SK-N-MC (cell line): Measurements from ENCODE around the gene CGB5.
"Not testable (repeated sequence)": the region's sequence is repeated elsewhere in the genome, so short reads cannot be mapped to it uniquely, and the experiment has no call there.

Experiments used
- DNase-seq: peaks from one replicate; pipeline ENCODE4 v3.0.0-alpha.2; 2011; ENCODE audit warnings: low read depth, low spot score
- H3K27ac ChIP-seq: fragments of 200-600 bp; sonication (generic); 2 replicates; pipeline ENCODE4 v1.5.1; 2016; ENCODE audit warnings: mixed run types
- H3K36me3 ChIP-seq: fragments of 200-600 bp; sonication (generic); 2 replicates; pipeline ENCODE4 v1.6.1; 2017; ENCODE audit warnings: antibody characterized with exemption, low read length, mixed read lengths; ENCODE audit not compliant: insufficient read depth
- H3K4me3 ChIP-seq: fragments of 200-600 bp; sonication (generic); 2 replicates; pipeline ENCODE4 v1.5.1; 2016
- H3K9ac ChIP-seq: fragments of 200-600 bp; sonication (generic); 2 replicates; pipeline ENCODE4 v1.8.0; 2017; ENCODE audit warnings: mixed run types, mixed read lengths; ENCODE audit not compliant: insufficient read length
- H3K9me3 ChIP-seq: fragments of 200-600 bp; sonication (generic); 2 replicates; pipeline ENCODE4 v1.6.1; 2017; ENCODE audit warnings: low read depth, mild to moderate bottlenecking, antibody characterized with exemption, low read length, moderate library complexity, mixed read lengths
- EZH2 ChIP-seq: fragments of 200-600 bp; sonication (generic); IDR thresholded peaks from one replicate; pipeline ENCODE4 v1.6.1; 2017; ENCODE audit warnings: antibody characterized with exemption
- FOXP2 ChIP-seq: optimal IDR thresholded peaks from 2 replicates; pipeline ENCODE3; 2011; ENCODE audit warnings: mild to moderate bottlenecking, moderate library complexity; ENCODE audit not compliant: insufficient read depth; ENCODE audit errors: extremely low read length, control extremely low read depth
- POLR2AphosphoS5 ChIP-seq: IDR thresholded peaks from 2 replicates; pipeline ENCODE4 v1.6.1; 2012; ENCODE audit warnings: mild to moderate bottlenecking, low read depth, low read length, borderline replicate concordance

Gene CGB5

DNA sequence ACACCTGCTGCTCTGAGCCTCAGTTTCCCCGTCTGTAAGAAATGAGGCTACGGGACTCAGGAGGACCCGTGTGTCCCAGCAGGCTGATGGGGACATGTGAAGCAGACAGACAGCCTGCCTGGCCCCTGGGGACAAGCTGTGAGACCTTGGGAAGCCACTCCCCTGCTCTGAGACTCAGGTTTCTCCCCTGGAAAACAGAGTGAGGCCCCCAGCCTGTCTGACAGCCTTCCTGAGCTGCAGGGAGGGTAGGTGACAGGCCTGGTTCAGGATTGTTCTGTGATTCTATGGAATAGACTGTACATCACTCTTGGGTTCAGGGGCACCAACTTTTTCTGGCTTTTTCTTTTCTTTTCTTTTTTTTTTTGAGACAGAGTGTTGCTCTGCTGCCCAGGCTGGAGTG, 23.9 kb downstream of the CGB5 start:
- TF ChIP-seq FOXP2, result no peak
- TF ChIP-seq POLR2AphosphoS5, result no peak
- no peak for TF ChIP-seq EZH2
- H3K4me3 ChIP-seq, result no peak overlapping the region
- no peak overlapping the region for H3K9ac ChIP-seq
- no peaks in the 10 kb centered on the region for H3K9me3 ChIP-seq
- DNase-seq, result no peak
- H3K36me3 ChIP-seq, result no peaks in the 10 kb centered on the region
- no peak overlapping the region for H3K27ac ChIP-seq

DNA sequence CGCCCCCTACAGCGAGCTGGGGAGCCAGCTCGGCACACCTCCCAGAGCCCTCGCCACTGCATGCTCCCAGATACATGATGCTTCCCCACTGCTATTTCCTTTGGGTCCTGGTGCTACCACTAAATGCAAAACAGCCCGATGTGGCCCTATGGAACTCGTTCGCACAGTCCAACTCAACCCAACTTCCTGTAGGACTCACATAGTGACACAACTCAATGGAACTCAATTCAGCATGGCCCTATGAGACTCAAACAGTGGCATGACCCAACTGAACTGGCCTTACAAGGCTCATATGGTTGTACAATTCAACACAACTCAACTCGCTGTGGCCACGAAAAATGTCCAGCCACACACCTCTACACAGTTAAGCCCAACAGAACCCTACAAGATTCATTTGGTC, 25.4 kb downstream of the CGB5 start:
- Histone ChIP-seq H3K9me3 (no peaks in the 10 kb centered on the region), H3K4me3 (no peak overlapping the region), H3K36me3 (no peaks in the 10 kb centered on the region), H3K27ac (no peak overlapping the region), H3K9ac (no peak overlapping the region)
- DNase-seq, result no peak
- TF ChIP-seq FOXP2 (no peak), EZH2 (no peak), POLR2AphosphoS5 (no peak)

DNA sequence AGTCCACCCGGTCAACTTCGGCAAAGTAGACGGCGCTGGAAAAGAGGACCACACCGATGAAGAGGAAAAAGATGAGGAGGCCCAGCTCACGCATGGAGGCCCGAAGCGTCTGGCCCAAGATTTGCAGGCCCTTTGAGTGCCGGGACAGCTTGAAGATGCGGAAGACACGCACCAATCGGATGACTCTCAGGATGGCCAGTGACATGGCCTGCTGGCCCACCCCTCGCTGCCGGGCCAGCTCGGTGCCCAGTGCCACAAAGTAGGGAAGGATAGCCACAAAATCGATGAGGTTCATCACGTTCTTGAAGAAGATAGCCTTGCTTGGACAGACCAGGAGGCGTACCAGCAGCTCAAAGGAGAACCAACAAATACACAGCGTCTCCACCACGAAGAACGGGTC, 26.8 kb downstream of the CGB5 start:
- DNase-seq, result no peak
- no peak overlapping the region for H3K27ac ChIP-seq
- H3K9me3 ChIP-seq, result no peaks in the 10 kb centered on the region
- H3K4me3 ChIP-seq, result no peak overlapping the region
- no peak overlapping the region for H3K9ac ChIP-seq
- no peak for TF ChIP-seq POLR2AphosphoS5
- TF ChIP-seq FOXP2, result no peak
- TF ChIP-seq EZH2, result no peak
- no peaks in the 10 kb centered on the region for H3K36me3 ChIP-seq

DNA sequence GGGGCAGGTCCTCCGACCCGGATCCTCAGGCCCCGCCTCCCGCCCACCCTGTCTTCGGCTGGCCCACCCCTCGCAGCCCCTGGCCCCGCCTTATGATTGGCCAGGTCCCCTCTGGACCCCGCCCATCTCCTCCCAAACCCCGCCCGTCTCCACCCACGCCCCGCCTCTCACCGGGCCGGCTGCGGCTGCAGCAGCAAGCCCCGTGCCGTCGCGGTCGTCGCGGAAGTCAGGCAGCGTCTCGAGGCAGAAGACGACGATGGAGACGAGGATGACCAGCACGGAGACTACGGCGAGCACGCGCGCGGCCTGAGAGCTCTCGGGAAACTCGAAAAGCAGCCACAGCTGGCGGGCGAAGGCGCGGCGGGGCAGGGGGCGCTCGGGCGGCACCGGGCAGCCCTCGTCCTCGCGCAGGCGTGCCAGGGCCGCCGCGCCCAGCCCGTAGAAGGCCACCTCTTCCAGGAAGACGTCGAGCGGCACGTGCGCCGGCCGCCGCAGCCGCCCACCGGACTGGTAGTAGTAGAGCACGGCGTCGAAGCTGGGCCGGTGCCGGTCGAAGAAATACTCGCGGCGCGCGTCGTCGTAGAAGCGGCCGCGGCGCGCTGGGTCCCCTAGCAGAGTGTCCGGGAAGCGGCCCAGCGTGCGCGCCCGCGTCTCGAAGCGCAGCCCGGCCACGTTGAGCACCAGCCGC, 28.4 kb downstream of the CGB5 start:
- no peak for DNase-seq
- Histone ChIP-seq H3K36me3 (no peaks in the 10 kb centered on the region), H3K4me3 (peak overlapping the region; percentile 80), H3K27ac (no peak overlapping the region), H3K9ac (no peak overlapping the region), H3K9me3 (no peaks in the 10 kb centered on the region)
- TF ChIP-seq EZH2, result no peak
- peak; percentile 70; the same call in 1 of the 2 replicates for TF ChIP-seq POLR2AphosphoS5

DNA sequence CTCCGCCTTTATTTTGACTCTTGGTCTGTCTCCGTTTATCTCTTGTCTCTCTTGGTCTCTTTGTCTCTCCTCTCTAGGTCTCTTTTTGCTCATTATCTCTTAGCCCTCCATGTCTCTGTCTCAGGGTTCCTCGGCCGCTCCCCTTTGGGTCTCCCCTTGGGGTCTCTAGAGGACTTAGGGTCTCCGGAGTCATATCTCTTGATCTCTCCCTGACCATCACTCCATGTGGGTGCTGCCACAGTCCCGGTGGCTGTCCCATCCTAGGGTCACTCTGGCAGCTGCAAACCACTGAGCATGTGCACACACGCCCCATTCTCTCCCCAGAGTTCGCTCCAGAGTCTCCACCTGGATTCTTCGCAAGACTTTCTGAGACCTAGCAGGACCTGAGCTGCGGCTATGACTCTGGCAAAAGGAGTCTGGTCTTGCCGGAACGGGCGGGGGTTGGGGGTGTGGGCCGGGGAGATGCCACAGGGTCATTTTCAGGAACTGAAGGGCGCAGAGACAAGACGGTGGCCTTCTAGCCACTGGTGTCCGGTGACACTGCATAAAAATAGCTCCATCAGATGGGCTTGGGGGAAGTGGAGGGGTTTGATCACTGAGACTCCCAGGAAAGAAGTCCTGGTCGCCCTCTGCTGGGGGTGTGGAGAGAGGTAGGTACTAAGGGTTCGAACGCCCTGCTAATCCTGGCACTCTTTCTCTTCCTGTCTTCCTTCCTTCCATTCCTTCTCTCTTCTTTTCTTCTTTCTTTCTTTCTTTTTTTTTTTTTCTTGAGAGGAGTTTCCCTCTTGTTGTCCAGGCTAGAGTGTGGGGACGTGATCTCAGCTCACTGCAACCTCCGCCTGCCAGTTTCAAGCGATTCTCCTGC, 30.1 kb downstream of the CGB5 start:
- Histone ChIP-seq H3K9ac (no peak overlapping the region), H3K36me3 (no peaks in the 10 kb centered on the region), H3K27ac (no peak overlapping the region), H3K4me3 (peak overlapping the region; percentile 66; the same call in 1 of the 2 replicates), H3K9me3 (no peaks in the 10 kb centered on the region)
- TF ChIP-seq FOXP2 (no peak), EZH2 (no peak), POLR2AphosphoS5 (no peak)
- DNase-seq, result no peak

DNA sequence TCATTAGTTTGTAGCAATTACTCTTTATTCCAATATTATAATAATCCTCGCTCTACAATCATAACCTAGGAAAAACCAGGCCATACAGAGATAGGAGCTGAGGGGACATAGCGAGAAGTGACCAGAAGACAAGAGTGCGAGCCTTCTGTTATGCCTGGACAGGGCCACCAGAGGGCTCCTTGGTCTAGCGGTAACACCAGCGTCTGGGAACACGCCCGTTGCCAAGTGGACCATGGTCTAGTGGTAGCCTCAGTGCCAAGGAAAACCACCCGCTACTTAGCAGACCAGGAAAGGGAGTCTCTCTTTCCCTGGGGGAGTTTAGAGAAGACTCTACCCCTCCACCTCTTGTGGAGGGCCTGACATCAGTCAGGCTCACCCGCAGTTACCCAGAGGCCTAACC, 31.2 kb downstream of the CGB5 start:
- not testable (repeated sequence) for H3K36me3 ChIP-seq, H3K9me3 ChIP-seq, H3K27ac ChIP-seq, H3K9ac ChIP-seq, H3K4me3 ChIP-seq, DNase-seq

DNA sequence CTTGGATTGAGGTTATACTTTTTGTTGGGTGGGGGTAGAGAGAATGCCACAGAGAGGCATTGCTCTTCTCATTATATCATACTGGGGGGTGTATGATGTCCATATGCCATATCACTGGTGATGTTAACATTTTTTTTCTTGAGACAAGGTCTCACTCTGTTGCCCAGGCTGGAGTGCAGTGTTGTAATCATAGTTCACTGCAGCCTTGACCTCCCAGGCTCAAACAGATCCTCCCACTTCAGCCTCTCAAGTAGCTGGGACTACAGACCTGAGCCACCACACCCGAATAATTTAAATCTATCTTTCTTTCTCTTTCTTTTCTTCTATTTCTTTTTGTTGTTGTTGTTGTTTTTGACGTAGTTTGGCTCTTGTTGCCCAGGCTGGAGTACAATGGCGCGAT, 36.7 kb downstream of the CGB5 start:
- H3K4me3 ChIP-seq, result no peak overlapping the region
- H3K36me3 ChIP-seq, result no peaks in the 10 kb centered on the region
- H3K27ac ChIP-seq, result no peak overlapping the region
- H3K9ac ChIP-seq, result no peak overlapping the region
- no peak for DNase-seq
- no peaks in the 10 kb centered on the region for H3K9me3 ChIP-seq
- TF ChIP-seq POLR2AphosphoS5, result no peak
- no peak for TF ChIP-seq EZH2
- TF ChIP-seq FOXP2, result no peak

DNA sequence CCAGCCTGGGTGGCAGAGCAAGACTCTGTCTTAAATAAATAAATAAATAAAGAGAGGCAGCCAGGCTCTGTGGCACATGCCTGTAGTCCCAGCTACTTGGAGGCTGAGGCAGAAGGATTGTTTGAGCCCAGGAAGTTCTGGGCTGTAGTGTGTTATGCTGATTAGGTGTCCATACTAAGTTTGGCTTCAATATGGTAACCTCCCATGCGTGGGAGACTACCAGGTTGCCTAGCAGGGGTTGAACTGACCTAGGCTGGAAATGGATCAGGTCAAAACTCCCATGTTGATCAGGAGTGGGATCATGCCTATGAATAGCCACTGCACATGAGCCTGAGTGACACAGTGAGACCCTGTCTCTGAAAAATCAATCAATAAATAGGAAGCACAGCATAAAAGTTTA, 37.6 kb downstream of the CGB5 start:
- no peak for DNase-seq
- Histone ChIP-seq H3K9ac (no peak overlapping the region), H3K4me3 (no peak overlapping the region), H3K9me3 (no peaks in the 10 kb centered on the region), H3K27ac (no peak overlapping the region), H3K36me3 (peaks cover 5% of the 10 kb centered on the region)
- TF ChIP-seq POLR2AphosphoS5, result no peak

DNA sequence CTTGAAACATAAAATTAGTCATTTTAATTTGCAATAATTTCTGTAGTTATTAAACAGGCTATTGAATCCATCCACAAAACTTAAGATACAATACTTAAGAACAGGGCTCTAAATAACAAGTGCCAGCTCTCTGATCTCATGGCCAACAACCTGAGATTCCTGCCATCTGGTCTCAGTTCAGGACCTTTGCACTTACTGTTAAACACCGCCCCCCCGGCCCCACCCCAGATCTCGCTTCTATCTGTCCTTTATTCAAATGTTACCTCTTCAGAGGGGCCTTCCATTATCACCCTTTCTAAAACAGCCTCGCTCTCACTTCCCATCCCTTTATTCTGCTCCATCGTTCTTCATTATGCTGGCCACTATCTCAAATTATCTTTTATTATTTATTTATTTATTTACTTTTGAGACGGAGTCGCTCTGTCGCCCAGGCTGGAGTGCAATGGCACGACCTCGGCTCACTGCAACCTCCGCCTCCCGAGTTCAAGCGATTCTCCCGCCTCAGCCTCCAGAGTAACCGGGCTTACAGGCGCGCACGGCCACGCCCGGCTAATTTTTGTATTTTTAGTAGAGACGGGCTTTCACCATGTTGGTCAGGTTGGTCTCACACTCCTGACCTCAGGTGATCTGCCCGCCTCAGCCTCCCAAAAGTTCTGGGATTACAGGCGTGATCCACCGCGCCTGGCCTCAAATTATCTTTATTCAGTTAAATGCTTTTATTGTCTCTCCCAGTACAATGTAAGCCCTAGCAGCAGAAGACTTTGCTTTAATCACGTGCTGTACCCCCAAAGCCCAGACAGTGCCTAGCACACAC, 40.8 kb downstream of the CGB5 start:
- H3K27ac ChIP-seq, result peak overlapping the region; percentile 86

More for the DNA sequence above, 40.8 kb downstream of the CGB5 start:
- Histone ChIP-seq H3K9ac (peak overlapping the region; percentile 83), H3K4me3 (peak overlapping the region; percentile 100), H3K9me3 (no peaks in the 10 kb centered on the region), H3K36me3 (peaks cover 34% of the 10 kb centered on the region)
- DNase-seq, result no peak
- TF ChIP-seq POLR2AphosphoS5 (no peak), EZH2 (no peak), FOXP2 (no peak)
